SK-N-SH (cell line): ENCODE results near the gene RABEP2.

ENCODE experiments used
- CHD2 ChIP-seq: fragments of 150-350 bp; IDR thresholded peaks from 2 replicates; pipeline ENCODE4 v1.6.1; 2018; ENCODE audit warnings: low read length; ENCODE audit not compliant: partially characterized antibody
- CTCF ChIP-seq: fragments of 200-600 bp; sonication (generic); IDR thresholded peaks from 2 replicates; pipeline ENCODE4 v1.6.1; 2017; ENCODE audit warnings: antibody characterized with exemption, mild to moderate bottlenecking, moderate library complexity
- ELF1 ChIP-seq: IDR thresholded peaks from 2 replicates; pipeline ENCODE4 v1.4.0; 2012
- EP300 ChIP-seq, 2 experiments: IDR thresholded peaks; 2 replicates each; pipeline versions ENCODE4 v1.4.0 to v1.6.1; 2012; ENCODE audit warnings: borderline replicate concordance in 1 of 2, low read depth in 1 of 2, low read length in 1 of 2
- FOSL2 ChIP-seq: IDR thresholded peaks from 2 replicates; pipeline ENCODE4 v1.4.0; 2012; ENCODE audit warnings: low read depth, mild to moderate bottlenecking, moderate library complexity, borderline replicate concordance
- GABPA ChIP-seq: IDR thresholded peaks from 2 replicates; pipeline ENCODE4 v1.4.0; 2012; ENCODE audit warnings: low read depth, mild to moderate bottlenecking
- MEF2A ChIP-seq: IDR thresholded peaks from 2 replicates; pipeline ENCODE4 v1.4.0; 2012; ENCODE audit warnings: low read depth, borderline replicate concordance
- NRF1 ChIP-seq: IDR thresholded peaks from 2 replicates; pipeline ENCODE4 v1.6.1; 2012; ENCODE audit warnings: low read depth, mild to moderate bottlenecking, low read length
- POLR2AphosphoS5 ChIP-seq: IDR thresholded peaks from 2 replicates; pipeline ENCODE4 v1.6.1; 2012; ENCODE audit warnings: low read depth, low read length
- USF2 ChIP-seq: fragments of 150-350 bp; IDR thresholded peaks from 2 replicates; pipeline ENCODE4 v1.6.1; 2017; ENCODE audit warnings: antibody characterized with exemption, low read length, low read depth, borderline replicate concordance
- YY1 ChIP-seq: IDR thresholded peaks from 2 replicates; pipeline ENCODE4 v1.4.0; 2012; ENCODE audit warnings: low read depth, mild to moderate bottlenecking

GRCh38 chr16:28875134-28876018 lies 49.7 kb downstream of the RABEP2 start:
- no peak for TF ChIP-seq MEF2A
- peak; percentile 13; the same call in 1 of the 2 replicates for TF ChIP-seq CTCF
- no peak for TF ChIP-seq USF2
- TF ChIP-seq ELF1, result no peak
- no peak for TF ChIP-seq POLR2AphosphoS5
- no peak for TF ChIP-seq EP300 (IDR thresholded peaks at IDR 0.05; ENCODE audit: borderline replicate concordance in 1 of 2, low read depth in 1 of 2, low read length in 1 of 2)
- no peak for TF ChIP-seq YY1
- no peak for TF ChIP-seq NRF1
- no peak for TF ChIP-seq FOSL2
- TF ChIP-seq GABPA, result no peak
- no peak for TF ChIP-seq CHD2
